Astrocyte of the spinal cord (primary cell): ENCODE measurements around the gene MORN1.

Experiments used
- DNase-seq: peaks from one replicate; pipeline ENCODE4 v3.0.0; 2011; ENCODE audit warnings: low read depth, low spot score
- H3K4me3 ChIP-seq: 2 replicates; pipeline ENCODE4 v1.5.1; 2011; ENCODE audit warnings: low read depth, mild to moderate bottlenecking, low read length, moderate library complexity
- in situ Hi-C: cut with HindIII; loops from 2 replicates; pipeline ENCODE4 v1.10.0; 2017; ENCODE audit warnings: low sequenced_read_pairs
- TF ChIP-seq, protein P1 (sequence below): IDR thresholded peaks from 2 replicates; pipeline ENCODE4 v1.5.1; 2012; ENCODE audit warnings: low read depth, mild to moderate bottlenecking, low read length, inconsistent platforms

MORN1 gene

DNA sequence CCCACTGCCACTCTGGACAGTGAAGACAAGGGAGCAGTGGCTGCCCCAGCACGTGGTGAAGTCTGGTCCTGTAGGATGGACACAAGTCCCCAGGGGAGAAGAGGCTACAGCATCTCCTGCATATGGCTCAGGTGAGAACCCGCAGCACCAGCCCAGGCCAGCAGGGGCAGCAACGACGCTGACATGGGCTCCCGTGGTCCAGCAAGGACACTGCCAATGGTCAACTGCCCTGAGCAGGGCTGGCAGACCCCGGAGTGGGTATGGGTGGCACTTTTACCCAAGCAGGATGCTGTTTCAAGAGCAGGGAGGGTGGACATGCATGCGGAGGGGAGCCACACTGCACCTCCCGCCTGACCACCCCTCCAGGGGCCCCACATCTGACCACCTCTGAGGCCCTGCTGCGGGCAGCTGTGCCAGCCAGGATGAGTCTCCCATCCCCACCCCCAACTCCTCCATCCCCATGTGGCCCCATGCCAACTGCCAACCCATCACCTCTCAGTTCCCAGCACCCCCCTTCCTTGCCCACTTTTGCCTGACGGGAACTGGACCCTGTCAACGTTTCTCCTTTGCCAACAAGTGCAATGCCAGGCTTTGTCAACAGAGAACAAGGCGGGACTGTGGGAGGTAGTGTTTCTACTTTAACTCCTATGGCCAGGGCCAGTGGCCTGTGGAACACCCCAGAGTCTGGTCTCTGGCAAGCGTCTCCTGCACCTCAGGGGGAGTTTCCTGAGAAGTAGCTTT, 8.6 kb downstream of the MORN1 start:
- no peak overlapping the region for H3K4me3 ChIP-seq
- TF ChIP-seq, protein P1, sequence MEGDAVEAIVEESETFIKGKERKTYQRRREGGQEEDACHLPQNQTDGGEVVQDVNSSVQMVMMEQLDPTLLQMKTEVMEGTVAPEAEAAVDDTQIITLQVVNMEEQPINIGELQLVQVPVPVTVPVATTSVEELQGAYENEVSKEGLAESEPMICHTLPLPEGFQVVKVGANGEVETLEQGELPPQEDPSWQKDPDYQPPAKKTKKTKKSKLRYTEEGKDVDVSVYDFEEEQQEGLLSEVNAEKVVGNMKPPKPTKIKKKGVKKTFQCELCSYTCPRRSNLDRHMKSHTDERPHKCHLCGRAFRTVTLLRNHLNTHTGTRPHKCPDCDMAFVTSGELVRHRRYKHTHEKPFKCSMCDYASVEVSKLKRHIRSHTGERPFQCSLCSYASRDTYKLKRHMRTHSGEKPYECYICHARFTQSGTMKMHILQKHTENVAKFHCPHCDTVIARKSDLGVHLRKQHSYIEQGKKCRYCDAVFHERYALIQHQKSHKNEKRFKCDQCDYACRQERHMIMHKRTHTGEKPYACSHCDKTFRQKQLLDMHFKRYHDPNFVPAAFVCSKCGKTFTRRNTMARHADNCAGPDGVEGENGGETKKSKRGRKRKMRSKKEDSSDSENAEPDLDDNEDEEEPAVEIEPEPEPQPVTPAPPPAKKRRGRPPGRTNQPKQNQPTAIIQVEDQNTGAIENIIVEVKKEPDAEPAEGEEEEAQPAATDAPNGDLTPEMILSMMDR: peak; percentile 74
- in situ Hi-C loops: no loop called here
- DNase-seq: peak; percentile 26

DNA sequence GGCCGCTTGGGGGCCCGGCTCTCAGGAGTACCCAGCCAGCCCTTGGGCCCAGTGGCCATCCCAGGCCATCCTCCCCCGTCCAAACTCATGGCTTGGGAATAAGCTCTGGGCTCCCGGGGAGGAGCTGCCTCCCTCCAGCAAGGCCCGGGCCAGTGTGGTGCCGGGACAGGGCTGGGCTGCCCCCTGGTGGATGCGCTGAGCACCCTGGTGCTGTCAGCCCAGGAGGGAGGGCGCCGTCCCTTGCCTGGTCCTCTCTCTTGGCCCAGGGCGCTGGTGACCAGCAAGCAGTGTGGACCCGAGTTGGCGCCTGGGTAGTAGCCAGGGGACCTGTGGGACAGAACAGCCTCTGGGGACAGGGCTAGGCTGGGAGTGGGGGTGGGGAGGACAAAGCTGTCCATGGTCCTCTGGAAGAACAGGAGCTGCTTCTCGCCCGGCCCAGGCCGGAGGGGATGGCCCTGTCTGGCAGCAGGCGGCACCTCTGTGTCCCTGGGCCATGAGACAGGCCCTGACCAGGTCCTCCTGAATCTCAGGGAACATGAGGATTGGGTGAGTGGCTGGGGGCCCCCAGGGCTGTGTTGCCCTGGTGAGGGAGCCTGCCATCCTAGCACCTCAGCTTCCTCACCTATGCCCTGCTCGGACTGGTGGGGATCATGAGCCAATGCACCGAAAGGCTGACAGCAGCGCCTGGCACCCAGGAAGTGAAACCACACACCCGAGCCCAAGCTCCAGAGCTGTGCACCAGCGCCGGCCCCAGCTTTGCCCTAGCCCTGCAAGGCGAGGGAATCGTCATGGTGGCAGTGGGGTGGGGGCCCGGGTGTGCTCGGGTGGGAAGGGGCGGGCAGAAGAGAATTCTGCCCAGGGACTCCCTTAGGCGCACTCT, 9.4 kb downstream of the MORN1 start:
- in situ Hi-C loops: no loop called here
- peak; percentile 67 for DNase-seq
- no peak overlapping the region for H3K4me3 ChIP-seq
- TF ChIP-seq, protein P1: peak; percentile 96

DNA sequence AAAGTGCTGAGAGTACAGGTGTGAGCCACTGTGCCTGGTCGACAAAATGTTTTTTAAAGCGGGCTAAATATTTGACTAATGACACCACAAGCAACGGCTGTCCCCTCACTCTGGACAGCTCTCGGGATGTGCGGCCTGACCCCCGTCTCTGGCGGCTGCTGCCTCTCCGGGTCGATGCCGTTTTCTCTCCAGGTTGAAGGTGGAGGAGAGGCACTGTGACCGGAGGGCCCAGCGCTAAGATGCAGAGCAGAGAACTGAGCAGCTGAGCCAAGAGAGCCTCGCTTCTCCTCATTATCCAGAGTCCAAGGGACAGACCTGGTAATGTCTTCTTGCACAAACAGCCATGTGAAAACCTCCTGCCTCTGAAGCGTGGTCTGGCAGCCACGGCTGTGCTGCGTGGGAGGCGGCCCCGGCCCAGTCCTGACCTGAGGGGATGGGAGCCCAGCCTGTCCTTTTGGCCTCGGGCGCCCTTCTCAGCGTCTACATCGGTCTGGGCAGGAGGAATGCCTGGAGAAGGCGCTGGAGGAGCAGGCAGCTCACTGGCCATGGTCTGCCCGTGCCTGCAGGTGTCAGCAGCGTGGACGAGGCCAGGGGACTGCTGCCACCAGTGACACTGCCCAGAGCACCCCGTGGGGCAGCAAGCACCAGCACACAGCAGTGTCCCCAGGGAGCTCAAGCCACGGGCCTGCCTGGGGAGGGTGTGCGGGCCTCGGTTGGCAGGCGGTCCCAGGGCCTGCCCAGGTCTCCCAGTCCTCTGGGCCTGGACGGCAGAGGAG, 10.3 kb downstream of the MORN1 start:
- in situ Hi-C loops: no loop called here
- TF ChIP-seq, protein P1: no peak
- no peak for DNase-seq
- H3K4me3 ChIP-seq: no peak overlapping the region

DNA sequence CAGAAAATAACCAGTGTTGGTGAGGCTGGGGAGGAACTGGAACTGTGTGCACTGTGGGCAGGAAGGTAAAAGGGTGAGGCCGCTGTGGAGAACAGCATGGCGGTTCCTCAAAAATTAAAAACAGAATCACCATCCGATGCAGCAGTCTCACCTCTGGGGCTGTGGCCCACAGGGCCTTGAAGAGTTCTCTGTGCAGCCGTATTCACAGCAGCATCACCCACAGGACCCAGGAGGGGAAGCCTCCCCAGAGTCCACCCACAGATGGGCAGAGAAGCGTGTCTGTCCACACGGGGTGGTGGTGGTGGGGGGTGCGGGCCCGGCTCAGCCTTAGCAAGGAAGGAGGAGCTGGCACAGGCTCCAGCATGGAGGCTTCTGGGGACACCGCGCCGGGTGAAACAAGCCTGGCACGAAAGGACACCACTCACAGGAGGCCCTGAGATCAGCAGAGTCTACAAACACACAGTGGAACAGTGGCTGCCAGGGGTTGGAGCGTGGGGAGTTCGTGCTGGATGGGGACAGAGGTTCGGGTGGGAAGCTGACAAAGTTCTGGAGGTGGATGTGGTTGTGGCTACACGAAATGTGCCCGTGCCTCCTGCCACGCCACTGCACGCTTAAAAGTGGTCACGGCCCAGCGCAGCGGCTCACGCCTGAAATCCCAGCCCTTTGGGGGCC, 11.5 kb downstream of the MORN1 start:
- H3K4me3 ChIP-seq: no peak overlapping the region
- in situ Hi-C loops: loop anchor here (10.0 kb wide), 1 partner anchor 185 kb away; the partner anchor contains the start of gene FAAP20
- TF ChIP-seq, protein P1: no peak
- DNase-seq: no peak

DNA sequence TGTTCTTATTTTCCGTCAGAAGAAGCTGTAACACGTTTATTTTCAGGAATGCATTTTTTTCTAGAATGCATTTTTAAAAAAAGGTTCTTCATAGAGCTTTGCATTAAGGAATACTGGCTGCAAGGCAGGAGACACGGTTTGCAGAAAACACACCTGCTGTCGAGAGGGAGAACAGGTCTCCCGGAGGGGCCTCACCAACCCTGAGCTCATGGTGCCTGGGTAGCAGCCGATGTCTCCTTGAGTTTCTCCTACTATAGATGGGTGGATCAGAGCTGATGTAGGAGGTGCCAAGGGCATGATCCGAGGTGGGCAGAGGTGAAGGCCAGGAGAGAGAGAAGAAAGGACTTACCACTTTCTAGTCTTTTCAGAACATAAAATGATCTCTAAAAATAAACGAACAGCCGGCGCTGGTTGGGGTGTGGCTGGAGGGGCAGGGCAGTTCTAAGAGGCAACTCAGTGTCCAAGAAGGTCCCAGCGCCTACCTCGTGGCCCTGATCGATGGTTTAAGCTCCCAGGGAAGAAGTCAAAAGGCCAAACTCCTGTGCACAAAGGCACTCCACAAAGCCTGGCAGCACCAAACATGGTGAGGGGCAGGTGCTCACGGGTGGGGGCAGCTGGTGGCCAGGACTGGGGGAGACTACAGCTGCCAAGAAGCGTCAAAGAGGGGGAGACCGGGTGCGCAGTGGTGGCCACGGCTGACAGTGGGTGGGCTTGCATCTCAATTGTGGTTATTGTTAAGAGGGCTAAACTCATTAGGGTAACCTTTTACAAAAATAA, 12.2 kb downstream of the MORN1 start:
- in situ Hi-C loops: loop anchor here (10.0 kb wide), 1 partner anchor 184 kb away; the partner anchor contains the start of gene FAAP20
- DNase-seq: no peak
- TF ChIP-seq, protein P1: no peak
- H3K4me3 ChIP-seq: no peak overlapping the region
